GM12891 (cell line): Measurements from ENCODE around the gene ARHGAP19.

ENCODE experiments used
- PAX5 ChIP-seq: IDR thresholded peaks from 2 replicates; pipeline ENCODE4 v1.6.1; 2011; ENCODE audit warnings: low read length, moderate library complexity, mild to moderate bottlenecking; ENCODE audit not compliant: insufficient read depth, severe bottlenecking
- POLR2A ChIP-seq: IDR thresholded peaks from 2 replicates; pipeline ENCODE4 v1.6.1; 2011; ENCODE audit warnings: low read depth, low read length, control low read depth
- POLR2AphosphoS5 ChIP-seq: IDR thresholded peaks from 2 replicates; pipeline ENCODE4 v1.6.1; 2011; ENCODE audit warnings: low read depth, low read length, control low read depth
- SPI1 ChIP-seq: IDR thresholded peaks from 2 replicates; pipeline ENCODE4 v1.6.1; 2011; ENCODE audit warnings: low read depth, low read length, control low read depth
- TAF1 ChIP-seq: IDR thresholded peaks from 2 replicates; pipeline ENCODE4 v1.6.1; 2011; ENCODE audit warnings: low read depth, low read length, control low read depth

- no peak for TF ChIP-seq TAF1
- TF ChIP-seq POLR2AphosphoS5, result no peak
- no peak for TF ChIP-seq POLR2A
- no peak for TF ChIP-seq PAX5
- no peak for TF ChIP-seq SPI1
Measured at GRCh38 chr10:97217299-97217698, 75.1 kb downstream of the ARHGAP19 start.
